GM13977 (cell line): Measurements from ENCODE around the gene EPM2AIP1.
"Not testable (repeated sequence)": the region's sequence is repeated elsewhere in the genome, so short reads cannot be mapped to it uniquely, and the experiment has no call there.

Experiments used
- DNase-seq: peaks from one replicate; pipeline ENCODE4 v3.0.0; 2012; ENCODE audit warnings: low spot score
- CTCF ChIP-seq: IDR thresholded peaks from 2 replicates; pipeline ENCODE4 v1.5.1; 2012; ENCODE audit warnings: mild to moderate bottlenecking, control low read depth; ENCODE audit not compliant: insufficient read depth; ENCODE audit errors: extremely low read depth, missing control alignments
- in situ Hi-C: fragments of 300-500 bp; cut with MboI; formaldehyde crosslinking; loops from one replicate; pipeline ENCODE4 v1.12.0; 2022; ENCODE audit warnings: low sequenced_read_pairs, low pct_unique_long_range_greater_than_20kb, mixed read lengths, inconsistent platforms; ENCODE audit not compliant: unreplicated experiment

The EPM2AIP1 gene

DNA sequence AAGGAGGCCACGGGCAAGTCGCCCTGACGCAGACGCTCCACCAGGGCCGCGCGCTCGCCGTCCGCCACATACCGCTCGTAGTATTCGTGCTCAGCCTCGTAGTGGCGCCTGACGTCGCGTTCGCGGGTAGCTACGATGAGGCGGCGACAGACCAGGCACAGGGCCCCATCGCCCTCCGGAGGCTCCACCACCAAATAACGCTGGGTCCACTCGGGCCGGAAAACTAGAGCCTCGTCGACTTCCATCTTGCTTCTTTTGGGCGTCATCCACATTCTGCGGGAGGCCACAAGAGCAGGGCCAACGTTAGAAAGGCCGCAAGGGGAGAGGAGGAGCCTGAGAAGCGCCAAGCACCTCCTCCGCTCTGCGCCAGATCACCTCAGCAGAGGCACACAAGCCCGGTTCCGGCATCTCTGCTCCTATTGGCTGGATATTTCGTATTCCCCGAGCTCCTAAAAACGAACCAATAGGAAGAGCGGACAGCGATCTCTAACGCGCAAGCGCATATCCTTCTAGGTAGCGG lies at the start of gene EPM2AIP1:
TSS of gene EPM2AIP1 (minus strand) at position 326 of the 520 bp plus-strand sequence. CDS start at position 272, 54 bp downstream.
- in situ Hi-C loops, result no loop called here
- TF ChIP-seq CTCF, result peak; percentile 33
- DNase-seq, result no peak

DNA sequence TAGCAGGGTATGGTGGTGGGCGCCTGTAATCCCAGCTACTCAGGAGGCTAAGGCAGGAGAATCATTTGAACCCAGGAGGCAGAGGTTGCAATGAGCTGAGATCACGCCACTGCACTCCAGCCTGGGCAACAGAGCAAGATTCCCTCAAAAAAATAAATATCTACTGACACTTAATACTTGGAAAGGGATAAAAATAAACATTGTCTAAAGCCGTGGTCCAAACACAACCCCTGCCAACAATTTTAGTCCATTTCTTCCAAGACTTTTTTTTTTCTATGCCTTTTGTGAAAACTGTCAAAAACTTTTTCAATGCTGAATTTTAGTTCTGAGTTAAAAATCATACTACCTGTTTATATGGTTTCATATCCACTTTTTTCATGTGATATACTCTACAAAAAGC lies 49.8 kb upstream of the EPM2AIP1 start:
- in situ Hi-C loops, DNase-seq: not testable (repeated sequence)

- TF ChIP-seq CTCF, result no peak
- in situ Hi-C loops, result no loop called here
- no peak for DNase-seq
Observed at GRCh38 chr3:37041546-37042195, 48.7 kb upstream of the EPM2AIP1 start.

DNA sequence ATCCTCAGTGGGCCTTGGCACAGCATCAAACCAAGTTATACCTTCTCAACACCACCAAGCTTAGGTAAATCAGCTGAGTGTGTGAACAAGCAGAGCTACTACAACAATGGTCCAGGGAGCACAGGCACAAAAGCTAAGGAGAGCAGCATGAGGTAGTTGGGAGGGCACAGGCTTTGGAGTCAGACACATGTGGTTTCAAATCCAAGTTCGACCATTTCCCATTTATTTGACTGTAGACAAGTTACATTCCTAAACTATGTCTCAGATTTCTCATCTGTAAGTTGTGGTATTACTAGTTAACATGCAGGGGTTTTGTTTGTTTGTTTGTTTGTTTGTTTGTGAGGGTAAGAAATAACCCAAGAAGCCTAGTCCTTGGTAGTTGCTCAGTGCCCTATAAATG lies 47.3 kb upstream of the EPM2AIP1 start:
- no peak for DNase-seq
- TF ChIP-seq CTCF, result no peak
- in situ Hi-C loops, result no loop called here

DNA sequence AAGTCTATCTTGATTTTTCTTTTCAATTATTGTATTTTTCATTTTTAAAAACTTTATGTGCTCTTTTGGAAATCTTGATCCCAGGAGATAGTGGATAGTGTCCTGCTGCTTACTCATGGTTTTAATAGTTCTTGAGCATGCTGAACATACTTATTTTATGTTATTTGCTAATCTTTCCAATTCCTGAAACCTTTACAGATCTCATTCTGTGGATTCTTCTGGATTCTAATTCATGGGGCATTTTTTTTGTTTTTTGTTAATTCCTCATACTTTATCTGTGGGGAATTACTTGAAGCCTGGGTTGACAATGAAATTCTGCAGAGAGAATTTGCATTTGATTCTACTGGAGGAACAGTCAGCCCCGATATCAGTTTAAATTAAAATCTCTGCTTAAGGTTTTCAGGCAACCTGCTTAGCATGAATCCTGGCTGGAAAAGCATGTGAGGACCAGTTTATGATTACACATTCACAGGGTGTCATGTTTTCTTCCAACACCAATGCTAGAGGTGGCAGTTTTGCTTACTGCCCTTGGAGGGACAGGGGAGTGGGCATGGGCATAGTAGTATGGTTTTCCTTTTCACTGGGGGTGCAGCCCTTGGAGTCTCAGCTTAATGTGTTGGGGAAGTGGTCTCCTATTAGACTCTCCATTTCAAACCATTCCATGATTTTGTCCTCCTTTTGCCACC lies 46.4 kb upstream of the EPM2AIP1 start:
- in situ Hi-C loops, result no loop called here
- no peak for DNase-seq

DNA sequence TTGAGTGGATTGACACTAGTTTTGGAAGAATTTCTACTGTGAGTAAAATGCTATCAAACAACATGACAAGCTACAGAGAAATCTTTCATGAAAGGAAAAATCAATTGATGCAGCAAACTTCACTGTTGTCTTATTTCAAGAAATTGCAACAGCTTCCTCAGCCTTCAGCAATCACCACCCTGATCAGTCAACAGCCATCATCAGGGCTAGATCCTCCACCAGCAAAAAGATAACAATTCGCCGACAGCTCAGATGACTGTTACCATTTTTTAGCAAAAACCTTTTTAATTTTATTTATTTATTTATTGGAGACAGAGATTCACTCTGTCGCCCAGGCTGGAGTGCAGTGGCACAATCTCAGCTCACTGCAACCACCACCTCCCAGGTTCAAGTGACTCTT lies 44.4 kb upstream of the EPM2AIP1 start:
- no peak for DNase-seq
- in situ Hi-C loops, result no loop called here
- TF ChIP-seq CTCF, result no peak

More for the DNA sequence above, 46.4 kb upstream of the EPM2AIP1 start:
- no peak for TF ChIP-seq CTCF

DNA sequence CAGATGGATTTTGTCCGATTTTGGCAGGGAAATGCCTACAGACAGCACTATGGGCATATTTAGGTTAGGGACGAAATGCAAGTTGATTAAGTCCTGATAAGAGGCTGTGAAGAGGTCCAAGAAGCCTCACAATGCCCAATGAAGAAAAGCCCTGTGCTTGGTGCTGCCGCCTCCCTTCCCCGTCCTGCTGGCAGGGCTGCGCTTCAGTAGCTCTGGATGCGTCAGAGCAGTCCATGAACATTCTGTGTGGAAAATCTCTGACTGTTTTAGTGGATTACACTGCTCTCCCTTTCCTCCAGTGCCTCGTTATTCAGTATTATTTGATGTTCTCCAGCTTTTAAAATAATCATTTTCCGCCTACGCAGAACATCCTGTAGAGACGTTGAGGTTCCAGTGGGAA lies 40.0 kb upstream of the EPM2AIP1 start:
- in situ Hi-C loops, result no loop called here
- no peak for DNase-seq
- no peak for TF ChIP-seq CTCF
